Activated CD4-positive, alpha-beta T cell treated with anti-CD3 and anti-CD28 coated beads, Interleukin-2, Interleukin-4, amounts not matched to agents 100 ng/mL and 50 ng/mL, durations not matched to agents 16 hours and 8 hours (primary cell): ENCODE measurements around the gene RHOU.

ENCODE experiments used
- DNase-seq: peaks from one replicate; pipeline ENCODE4 v3.0.0-alpha.2; 2020; ENCODE audit warnings: low spot score

The RHOU gene

GRCh38 chr1:228785366-228786330 is 50.4 kb downstream of the RHOU start:
- no peak for DNase-seq

DNA sequence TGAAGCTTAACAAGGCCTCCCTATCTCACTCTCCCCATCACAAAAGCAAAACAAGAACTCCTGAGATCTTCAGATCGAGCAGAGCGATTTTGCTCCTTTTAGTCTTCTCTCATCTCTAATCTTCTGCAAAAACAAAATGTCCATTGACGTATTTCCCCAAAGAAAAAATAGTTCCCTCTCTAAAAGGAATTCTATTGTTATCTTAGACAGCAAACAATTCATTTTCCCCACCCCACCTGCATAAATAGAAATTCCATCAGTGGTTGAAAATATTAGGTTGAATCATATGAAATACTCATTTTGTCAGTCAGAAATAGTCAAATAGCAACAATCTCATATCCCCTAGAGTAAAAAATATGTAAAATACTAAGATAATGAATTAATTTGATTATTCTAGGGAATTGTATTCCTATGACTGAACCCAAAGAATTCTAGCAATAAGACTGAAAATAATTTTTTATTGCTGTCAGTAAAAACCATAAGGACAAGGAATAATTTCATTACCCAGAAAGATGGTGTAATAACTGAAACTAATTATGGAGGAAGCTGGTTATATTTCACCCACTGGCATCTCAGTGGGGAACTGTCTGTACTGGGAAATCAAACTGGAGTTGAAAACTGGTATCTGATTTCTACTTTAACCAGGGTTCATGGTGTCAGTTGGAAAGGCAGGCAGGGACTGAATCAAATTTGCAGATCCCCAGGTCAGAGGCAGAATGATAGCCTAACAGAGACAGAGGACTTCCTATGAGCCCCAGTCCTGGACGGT is 51.3 kb downstream of the RHOU start:
- no peak for DNase-seq

- no peak for DNase-seq
Observed at GRCh38 chr1:228791791-228792190, 56.5 kb downstream of the RHOU start.

- no peak for DNase-seq
Observed at GRCh38 chr1:228792601-228793000, 57.3 kb downstream of the RHOU start.

GRCh38 chr1:228793032-228793431 is 57.8 kb downstream of the RHOU start:
- peak; percentile 44 for DNase-seq

DNA sequence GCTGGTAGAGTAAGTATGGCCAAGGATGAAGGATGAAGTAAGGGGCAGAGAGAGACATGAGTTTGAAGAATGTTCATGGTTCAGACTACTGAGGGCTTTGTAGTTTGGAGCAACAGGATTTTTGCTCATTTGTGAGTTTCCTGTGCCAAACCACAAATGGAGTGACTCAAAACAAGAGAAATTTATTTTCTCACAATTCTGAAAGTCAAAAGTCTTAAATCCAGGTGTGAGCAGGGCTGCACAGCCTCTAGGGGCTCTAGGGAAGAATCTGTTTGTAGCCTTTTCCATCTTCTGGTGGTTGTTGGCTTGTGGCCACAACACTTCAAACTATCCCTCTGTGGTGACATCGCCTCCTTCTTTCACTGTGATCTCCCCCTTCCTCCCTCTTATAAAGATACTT is 58.9 kb downstream of the RHOU start:
- DNase-seq: peak; percentile 90

DNA sequence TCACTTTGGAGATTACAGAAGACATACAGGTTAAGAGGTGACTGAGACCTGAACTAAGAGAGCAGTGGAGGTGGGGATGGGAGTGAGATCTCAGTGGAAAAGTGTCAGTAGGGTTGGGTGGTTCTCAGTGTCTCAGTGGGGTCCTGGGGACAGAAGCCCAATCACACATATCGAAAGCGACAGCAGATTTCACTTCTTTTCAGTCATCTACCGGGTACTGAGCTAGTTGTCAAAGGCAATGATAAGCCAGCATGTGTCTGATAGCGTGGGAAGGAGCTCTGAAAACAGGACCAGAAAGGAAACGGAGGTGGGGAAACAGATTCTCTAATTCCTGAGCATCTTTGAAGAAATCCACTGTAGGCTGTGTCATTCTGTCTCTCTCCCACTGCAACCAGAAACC is 59.5 kb downstream of the RHOU start:
- peak; percentile 86 for DNase-seq

DNA sequence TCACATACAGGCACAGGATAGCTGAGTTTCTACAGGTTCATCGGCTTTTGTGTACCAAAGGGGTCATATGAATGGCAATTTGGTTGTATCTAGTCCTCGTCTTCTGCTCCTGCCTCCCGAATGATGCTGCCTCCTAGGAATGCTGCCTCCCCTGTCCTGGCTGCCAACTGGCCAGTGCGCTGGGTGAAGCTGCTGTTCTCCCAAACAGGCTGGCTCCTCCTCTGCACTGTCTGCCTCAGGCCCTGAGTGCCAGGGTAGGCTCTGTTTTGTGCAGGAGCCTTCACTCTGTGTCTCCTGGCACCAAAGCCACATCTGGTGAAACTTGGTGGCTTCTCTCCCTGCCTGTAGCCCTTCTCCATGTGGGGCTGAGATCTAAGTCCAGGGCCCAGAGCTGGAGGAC is 60.3 kb downstream of the RHOU start:
- DNase-seq: no peak
